NCI-H748 treated with DMSO at 0.1 percent for 48 hours (cell line): ENCODE results near the gene EDIL3.
"Not testable (repeated sequence)": the region's sequence is repeated elsewhere in the genome, so short reads cannot be mapped to it uniquely, and the experiment has no call there.

Source experiments
- DNase-seq: peaks from one replicate; lab custom pipeline; 2025; lab: John Stamatoyannopoulos, UW

EDIL3 gene

DNA sequence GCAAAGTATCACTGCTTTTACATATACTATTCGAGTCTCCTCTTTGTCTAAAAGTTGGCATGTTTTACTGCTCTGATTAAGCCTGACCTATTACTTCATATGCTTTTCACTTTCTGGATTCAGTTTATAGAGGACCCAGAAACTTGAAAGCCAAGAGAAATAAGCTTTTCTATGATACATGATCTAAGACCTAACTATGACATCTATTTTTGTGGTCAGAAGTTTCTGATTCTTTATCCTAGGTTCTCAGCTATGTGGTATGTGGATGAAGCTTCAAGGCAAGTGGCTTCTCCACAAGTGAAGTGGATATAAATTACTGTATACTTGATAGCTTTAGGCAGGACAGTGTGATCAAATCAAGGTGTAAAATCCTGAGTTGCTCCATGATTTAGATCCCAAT, 6.3 kb downstream of the EDIL3 start:
- no peak for DNase-seq

GRCh38 chr5:84376346-84376745, 8.3 kb downstream of the EDIL3 start:
- no peak for DNase-seq

GRCh38 chr5:84374568-84374967, 10.1 kb downstream of the EDIL3 start:
- no peak for DNase-seq

DNA sequence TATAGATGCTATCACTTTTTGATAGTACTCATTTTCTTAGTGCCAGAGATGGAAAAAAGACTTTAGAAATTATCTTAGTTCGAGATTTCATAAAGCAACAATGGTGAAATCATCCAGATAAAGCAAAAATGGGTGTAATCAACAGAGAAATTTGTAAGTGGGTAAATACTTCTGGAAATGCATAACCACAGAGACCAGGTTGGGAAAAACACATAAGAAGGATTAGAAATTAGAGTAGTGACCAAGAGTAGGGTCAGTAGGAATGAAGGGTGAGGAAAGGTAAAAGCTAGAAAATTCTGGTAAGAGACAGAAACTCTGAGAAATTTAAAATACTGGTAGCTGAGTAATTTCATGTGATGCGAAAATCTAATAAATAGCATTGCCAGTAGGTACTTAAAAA, 11.2 kb downstream of the EDIL3 start:
- no peak for DNase-seq

GRCh38 chr5:84372066-84372695, 12.5 kb downstream of the EDIL3 start:
- no peak for DNase-seq

DNA sequence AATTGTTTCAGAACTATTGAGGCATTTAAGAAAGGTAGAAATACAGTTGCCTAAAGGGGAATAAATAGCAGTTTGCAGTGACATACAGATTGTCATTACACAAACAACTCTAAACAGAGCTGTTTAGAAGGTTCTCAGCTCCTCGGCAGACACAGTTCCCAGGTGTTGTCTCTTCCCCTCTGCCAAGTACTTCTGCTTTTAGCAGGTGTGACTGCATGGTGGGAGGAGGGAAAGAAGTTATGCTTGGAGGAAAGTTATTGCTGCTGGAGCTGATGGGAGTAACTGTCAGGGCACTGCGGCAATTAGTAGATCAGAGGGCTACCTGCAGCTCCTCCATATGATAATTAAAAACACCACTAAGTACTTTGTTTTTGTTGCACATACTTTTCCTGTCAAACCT, 14.5 kb downstream of the EDIL3 start:
- no peak for DNase-seq

DNA sequence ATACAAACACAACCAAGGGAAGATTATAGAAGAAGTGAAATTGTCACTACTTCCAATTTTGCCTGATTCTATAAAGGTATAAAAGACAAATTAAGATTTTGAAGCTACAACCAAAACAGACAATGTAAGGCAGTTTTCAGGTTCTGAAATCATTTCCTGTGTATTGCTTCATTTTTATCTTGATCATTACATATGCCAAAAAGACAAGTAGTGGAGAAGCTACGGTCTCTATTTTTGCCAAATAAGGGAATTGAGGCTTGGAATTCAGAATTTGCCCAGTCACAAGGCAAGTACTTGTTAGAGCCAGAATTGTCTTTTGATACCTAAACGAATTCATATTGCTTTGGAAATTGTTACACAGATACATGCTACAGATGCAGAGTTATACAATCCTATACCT, 20.6 kb downstream of the EDIL3 start:
- DNase-seq: no peak

GRCh38 chr5:84362061-84362720, 22.5 kb downstream of the EDIL3 start:
- no peak for DNase-seq

- DNase-seq: no peak
Measured at GRCh38 chr5:84361572-84361971, 23.1 kb downstream of the EDIL3 start.

DNA sequence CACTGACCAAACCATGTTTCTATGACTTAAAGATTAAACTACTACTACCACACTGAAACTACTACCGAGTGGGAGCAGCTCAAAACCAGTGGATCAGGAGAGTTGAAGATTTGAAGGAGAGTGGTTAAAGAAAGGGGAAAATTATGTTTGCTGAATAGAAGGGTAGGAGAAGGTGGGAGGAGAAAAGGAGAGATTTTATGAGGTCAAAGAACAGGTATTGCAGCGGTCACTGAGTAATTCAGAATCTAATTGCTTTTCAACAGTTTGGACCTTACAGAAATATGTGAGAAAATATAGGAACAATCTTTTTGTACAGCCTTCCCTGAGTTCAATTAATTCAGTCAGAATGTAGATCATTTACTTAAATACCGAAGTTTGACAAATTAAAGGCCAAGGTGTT, 24.6 kb downstream of the EDIL3 start:
- no peak for DNase-seq

- DNase-seq: no peak
Measured at GRCh38 chr5:84354101-84354500, 30.6 kb downstream of the EDIL3 start.

DNA sequence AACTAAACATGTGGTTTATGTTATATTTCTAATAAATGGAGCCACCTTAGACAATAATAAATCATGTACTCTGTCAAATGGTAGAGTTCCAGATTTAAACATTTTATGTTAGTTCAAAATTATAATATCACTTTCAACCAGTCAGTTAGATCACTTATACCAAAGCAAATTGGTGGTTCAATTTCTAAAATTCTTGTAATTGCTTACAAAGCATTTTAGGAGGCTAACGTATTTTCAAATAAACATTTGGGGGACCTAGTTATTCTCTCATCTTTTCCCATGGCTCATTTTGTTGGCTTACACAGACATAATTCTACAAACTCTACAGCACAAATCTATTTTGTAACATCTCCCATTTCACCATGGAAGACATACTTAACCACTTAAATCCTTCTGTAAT, 39.9 kb downstream of the EDIL3 start:
- no peak for DNase-seq

DNA sequence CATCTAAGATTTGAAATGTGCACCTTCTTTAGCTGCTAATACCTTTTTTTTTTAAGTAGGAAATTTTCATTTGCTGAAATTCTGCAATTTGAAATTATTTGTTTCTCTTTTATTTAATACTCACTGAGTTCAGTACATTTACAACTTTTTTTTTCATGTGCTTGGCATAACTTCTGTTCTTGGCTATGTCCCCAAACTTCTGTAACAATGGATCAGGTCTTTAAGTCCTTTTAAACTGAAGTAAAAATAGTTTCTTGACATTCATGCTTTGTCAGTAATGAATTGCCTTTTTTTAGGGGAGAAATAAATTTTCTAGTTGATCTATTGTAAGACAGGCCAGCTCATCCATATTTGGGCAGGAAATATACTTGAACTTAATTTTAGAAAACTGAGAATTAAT, 41.5 kb downstream of the EDIL3 start:
- DNase-seq: no peak

DNA sequence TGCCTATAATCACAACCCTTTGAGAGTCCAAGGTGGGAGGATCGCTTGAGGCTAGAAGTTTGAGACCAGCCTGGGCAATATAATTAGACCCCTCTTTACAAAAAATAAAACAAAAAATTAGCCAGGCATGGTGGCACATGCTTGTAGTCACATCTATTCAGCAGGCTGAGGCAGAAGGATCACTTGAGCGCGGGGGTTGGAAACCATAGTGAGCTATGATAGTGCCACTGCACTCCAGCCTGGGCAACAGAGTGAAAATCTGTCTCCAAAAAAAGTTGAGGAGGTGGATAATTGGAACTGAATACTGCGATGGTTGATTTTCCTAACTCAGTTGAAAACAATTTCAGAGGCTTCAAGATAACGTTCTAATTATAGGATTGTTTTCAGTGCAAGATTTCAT, 52.6 kb downstream of the EDIL3 start:
- no peak for DNase-seq

DNA sequence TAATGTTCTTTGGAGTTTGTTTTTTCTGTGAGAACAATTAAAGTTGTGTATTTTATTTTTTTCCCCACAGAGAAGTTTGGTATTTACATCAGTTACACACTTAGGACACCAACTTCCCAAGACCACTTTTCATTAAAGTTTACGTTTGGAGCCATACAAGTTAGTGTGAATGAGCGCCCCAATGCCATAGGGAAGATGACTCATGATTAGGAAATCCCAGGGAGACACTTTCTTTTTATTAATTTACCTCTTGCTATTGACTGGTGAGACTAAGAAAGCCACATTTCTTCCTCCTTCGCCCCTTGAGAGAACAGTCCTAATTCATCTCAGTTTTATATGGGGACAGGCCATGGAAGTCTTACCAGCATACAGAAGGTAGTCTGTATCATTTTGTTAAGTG, 57.1 kb downstream of the EDIL3 start:
- DNase-seq: no peak

DNA sequence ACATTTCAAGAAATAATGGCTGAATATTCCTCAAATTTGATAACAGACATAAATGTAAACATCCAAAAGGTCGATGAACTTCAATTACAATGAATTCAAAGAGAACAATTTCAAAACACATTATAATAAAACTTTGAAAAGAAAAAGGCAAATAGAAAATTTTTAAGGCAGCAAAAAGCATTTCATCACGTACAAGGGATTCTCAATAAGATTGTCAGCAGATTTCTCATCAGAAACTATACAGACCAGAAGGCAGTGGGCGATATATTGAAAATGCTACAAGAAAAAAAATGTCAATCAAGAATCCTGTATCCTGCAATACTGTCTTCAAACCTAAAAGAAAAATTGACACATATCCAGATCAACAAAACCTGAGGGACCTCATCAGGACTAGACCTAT, 62.0 kb downstream of the EDIL3 start:
- DNase-seq: no peak

DNA sequence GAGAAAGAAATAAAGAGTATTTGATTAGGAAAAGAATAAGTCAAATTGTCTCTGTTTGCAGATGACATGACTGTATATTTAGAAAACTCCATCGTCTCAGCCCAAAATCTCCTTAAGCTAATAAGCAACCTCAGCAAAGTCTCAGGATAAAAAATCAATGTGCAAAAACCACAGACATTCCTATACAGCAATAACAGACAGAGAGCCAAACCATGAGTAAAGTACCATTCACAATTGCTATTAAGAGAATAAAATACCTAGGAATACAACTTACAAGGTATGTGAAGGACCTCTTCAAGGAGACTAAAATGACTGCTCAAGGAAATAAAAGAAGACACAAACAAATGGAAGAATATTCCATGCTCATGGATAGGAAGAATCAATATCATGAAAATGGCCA, 66.9 kb downstream of the EDIL3 start:
- not testable (repeated sequence) for DNase-seq

DNA sequence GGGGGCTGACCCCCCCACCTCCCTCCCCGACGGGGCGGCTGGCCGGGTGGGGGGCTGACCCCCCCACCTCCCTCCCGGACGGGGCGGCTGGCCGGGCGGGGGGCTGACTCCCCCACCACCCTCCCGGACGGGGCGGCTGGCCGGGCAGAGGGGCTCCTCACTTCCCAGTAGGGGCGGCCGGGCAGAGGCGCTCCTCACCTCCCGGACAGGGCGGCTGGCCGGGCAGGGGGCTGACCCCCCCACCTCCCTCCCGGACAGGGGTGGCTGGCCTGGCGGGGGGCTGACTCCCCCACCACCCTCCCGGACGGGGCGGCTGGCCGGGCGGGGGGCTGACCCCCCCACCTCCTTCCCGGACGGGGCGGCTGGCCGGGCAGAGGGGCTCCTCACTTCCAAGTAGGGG, 72.4 kb downstream of the EDIL3 start:
- not testable (repeated sequence) for DNase-seq

GRCh38 chr5:84309850-84310249, 74.8 kb downstream of the EDIL3 start:
- not testable (repeated sequence) for DNase-seq

- no peak for DNase-seq
Measured at GRCh38 chr5:84306601-84307000, 78.1 kb downstream of the EDIL3 start.

DNA sequence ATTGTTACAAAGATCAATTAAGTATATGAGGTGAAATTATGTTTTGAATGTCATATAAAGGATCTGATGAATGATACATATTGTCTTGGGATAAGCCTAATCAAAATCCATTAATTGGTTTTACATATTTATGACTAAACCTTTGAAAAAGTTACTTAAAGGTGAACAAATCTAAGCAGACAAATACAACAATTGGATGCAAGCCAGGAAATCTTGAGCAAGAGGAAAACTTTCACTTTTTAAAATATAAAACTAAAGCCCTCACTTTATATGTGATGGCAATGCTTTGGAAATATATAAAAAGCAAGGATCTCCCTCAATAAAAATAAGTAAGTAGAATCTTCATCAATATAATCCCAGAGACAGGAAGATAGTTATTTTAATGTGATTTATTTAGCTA, 80.1 kb downstream of the EDIL3 start:
- no peak for DNase-seq

GRCh38 chr5:84303315-84303714, 81.4 kb downstream of the EDIL3 start:
- DNase-seq: no peak

DNA sequence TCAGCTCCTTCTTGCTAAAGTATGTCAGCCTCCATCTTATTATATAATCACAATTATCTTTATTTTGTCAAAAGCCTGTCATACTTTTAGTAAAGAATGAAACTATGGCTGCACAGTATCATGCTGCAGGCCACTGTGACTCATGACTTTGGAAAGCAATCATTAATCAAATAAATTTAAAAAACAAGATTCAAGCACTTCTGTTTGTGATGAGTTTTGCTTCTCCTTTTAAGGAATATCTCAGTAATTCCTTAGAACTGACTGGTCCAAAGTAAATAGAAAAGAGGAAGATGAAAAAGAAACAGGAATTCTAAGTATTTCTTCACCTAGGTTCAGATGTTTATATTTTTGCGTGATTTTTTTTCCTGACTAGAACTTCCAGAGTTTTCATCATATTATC, 83.1 kb downstream of the EDIL3 start:
- DNase-seq: no peak

GRCh38 chr5:84299959-84300358, 84.7 kb downstream of the EDIL3 start:
- no peak for DNase-seq
